Large intestine (tissue), 12 donors: ENCODE data around the gene FEM1C. TPM values are rescaled to one million over a fixed set of nuclear protein-coding genes. Genes with fewer than 3 reads are reported as not detected.

ENCODE experiments used
- DNase-seq, 2 donors: peaks; one replicate each; pipeline versions ENCODE4 v3.0.0 to v3.0.0-alpha.2; 2013
- H3K27ac ChIP-seq: one replicate; pipeline ENCODE4 v1.5.1; 2013; ENCODE audit warnings: low read length
- H3K27me3 ChIP-seq: 2 replicates; pipeline ENCODE4 v1.6.1; 2013; ENCODE audit warnings: low read length; ENCODE audit not compliant: control insufficient read depth, insufficient read depth
- H3K36me3 ChIP-seq: 2 replicates; pipeline ENCODE4 v1.6.1; 2013; ENCODE audit warnings: low read length; ENCODE audit not compliant: control insufficient read depth, insufficient read depth
- H3K4me1 ChIP-seq: one replicate; pipeline ENCODE4 v1.6.1; 2013; ENCODE audit warnings: low read length; ENCODE audit not compliant: control insufficient read depth, insufficient read depth
- H3K4me3 ChIP-seq: one replicate; pipeline ENCODE4 v1.5.1; 2013; ENCODE audit warnings: low read length
- H3K9me3 ChIP-seq: one replicate; pipeline ENCODE4 v1.6.1; 2013; ENCODE audit warnings: mild to moderate bottlenecking, low read depth, low read length, moderate library complexity; ENCODE audit not compliant: control insufficient read depth
- WGBS: methylation state at CpG from one replicate; pipeline ENCODE4 v1.1.5; 2013; ENCODE audit warnings: low lambda C conversion rate; ENCODE audit not compliant: insufficient coverage; 5-methylcytosine and 5-hydroxymethylcytosine counted together
- long read RNA-seq, 11 donors: transcript quantifications; one replicate each; lab custom pipeline, GENCODE V29; 2026
- polyA plus RNA-seq: library from polyadenylated mRNA; unstranded; fragments of 120-200 nt; gene quantifications from one replicate; pipeline ENCODE4 v1.2.1, GENCODE V29; 2013

FEM1C gene, protein sequence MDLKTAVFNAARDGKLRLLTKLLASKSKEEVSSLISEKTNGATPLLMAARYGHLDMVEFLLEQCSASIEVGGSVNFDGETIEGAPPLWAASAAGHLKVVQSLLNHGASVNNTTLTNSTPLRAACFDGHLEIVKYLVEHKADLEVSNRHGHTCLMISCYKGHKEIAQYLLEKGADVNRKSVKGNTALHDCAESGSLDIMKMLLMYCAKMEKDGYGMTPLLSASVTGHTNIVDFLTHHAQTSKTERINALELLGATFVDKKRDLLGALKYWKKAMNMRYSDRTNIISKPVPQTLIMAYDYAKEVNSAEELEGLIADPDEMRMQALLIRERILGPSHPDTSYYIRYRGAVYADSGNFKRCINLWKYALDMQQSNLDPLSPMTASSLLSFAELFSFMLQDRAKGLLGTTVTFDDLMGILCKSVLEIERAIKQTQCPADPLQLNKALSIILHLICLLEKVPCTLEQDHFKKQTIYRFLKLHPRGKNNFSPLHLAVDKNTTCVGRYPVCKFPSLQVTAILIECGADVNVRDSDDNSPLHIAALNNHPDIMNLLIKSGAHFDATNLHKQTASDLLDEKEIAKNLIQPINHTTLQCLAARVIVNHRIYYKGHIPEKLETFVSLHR
- 17.3 TPM for polyA plus RNA-seq
- long read RNA-seq, donor 1, full-length matches to known transcripts = 2 of 2 reads
- long read RNA-seq, donor 1, partial matches to known transcripts = 0 of 2 reads
- long read RNA-seq, donor 1, other reads (novel, unspliced or antisense) = 0 of 2 reads
- long read RNA-seq, donor 2, full-length matches to known transcripts = 3 of 3 reads
- long read RNA-seq, donor 2, partial matches to known transcripts = 0 of 3 reads
- long read RNA-seq, donor 2, other reads (novel, unspliced or antisense) = 0 of 3 reads
- long read RNA-seq, donor 3, full-length matches to known transcripts = 6 of 6 reads
- long read RNA-seq, donor 3, partial matches to known transcripts = 0 of 6 reads
- long read RNA-seq, donor 3, other reads (novel, unspliced or antisense) = 0 of 6 reads
- long read RNA-seq, donor 4 = 0 reads
- long read RNA-seq, donor 5, full-length matches to known transcripts = 2 of 2 reads
- long read RNA-seq, donor 5, partial matches to known transcripts = 0 of 2 reads
- long read RNA-seq, donor 5, other reads (novel, unspliced or antisense) = 0 of 2 reads
- long read RNA-seq, donor 6, full-length matches to known transcripts = 11 of 11 reads
- long read RNA-seq, donor 6, partial matches to known transcripts = 0 of 11 reads
- long read RNA-seq, donor 6, other reads (novel, unspliced or antisense) = 0 of 11 reads
- long read RNA-seq, donor 7, full-length matches to known transcripts = 3 of 3 reads
- long read RNA-seq, donor 7, partial matches to known transcripts = 0 of 3 reads
- long read RNA-seq, donor 7, other reads (novel, unspliced or antisense) = 0 of 3 reads
- long read RNA-seq, donor 8, full-length matches to known transcripts = 6 of 6 reads
- long read RNA-seq, donor 8, partial matches to known transcripts = 0 of 6 reads
- long read RNA-seq, donor 8, other reads (novel, unspliced or antisense) = 0 of 6 reads
- long read RNA-seq, donor 9, full-length matches to known transcripts = 3 of 3 reads
- long read RNA-seq, donor 9, partial matches to known transcripts = 0 of 3 reads
- long read RNA-seq, donor 9, other reads (novel, unspliced or antisense) = 0 of 3 reads
- long read RNA-seq, donor 10, full-length matches to known transcripts = 7 of 22 reads
- long read RNA-seq, donor 10, partial matches to known transcripts = 15 of 22 reads
- long read RNA-seq, donor 10, other reads (novel, unspliced or antisense) = 0 of 22 reads
- long read RNA-seq, donor 11, full-length matches to known transcripts = 6 of 6 reads
- long read RNA-seq, donor 11, partial matches to known transcripts = 0 of 6 reads
- long read RNA-seq, donor 11, other reads (novel, unspliced or antisense) = 0 of 6 reads

DNA sequence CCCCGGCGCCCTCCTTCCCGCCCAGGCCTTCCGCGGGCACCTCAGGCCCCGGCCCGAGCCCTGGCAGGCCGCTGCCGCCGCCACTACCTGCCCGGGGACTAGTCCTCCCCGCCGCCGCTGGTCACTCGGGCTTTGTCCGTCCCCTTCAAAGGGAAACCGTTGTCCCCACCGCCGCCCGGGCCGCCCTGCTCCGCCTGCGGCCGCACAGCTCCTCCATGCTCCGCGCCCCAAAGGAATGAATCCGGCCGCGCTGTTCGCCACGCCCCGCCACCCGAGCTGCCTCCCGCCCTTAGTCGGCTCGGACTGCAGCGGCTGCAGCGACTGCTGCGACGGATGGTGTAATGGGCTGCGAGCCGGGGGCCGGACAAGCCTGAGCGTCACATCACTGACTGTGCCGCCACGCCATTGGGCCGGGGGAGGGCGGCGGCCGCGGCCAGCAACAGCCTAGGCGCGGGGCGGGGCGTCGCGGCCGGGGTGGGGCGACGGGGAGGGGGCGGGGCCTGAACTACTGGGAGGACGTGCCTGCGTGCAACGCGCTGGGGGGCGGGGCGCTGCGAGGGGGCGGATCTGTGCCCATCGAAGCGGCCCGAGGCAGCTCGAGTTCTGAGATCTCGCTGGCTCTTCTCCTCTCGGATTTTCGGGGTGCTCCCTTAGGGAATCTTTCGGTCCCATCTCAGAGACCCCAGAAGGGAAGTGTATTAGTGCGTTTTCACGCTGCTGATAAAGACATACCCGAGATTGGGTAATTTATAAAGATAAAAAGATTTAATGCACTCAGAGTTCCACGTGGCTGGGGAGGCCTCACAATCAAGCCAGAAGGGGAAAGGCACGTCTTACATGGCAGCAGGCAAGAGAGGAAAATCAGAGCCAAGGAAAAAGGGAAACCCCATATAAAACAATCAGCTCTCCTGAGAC lies at the start of gene FEM1C:
TSS of gene FEM1C (minus strand) at position 340 of the 915 bp plus-strand sequence. CDS start 1,282 bp downstream, outside the sequence.
- H3K4me3 ChIP-seq = peak within 1 kb of the TSS; percentile 89
- H3K27me3 ChIP-seq = no peaks in the 10 kb centered on the region
- H3K36me3 ChIP-seq = peaks cover 6% of the 10 kb centered on the region
- peaks cover 6% of the 10 kb centered on the region for H3K4me1 ChIP-seq
- peak; percentile 97 to 98 for DNase-seq
- WGBS = 0% methylated on average over 4 of the region's 82 CpGs
- peaks cover 19% of the 10 kb centered on the region for H3K9me3 ChIP-seq
- H3K27ac ChIP-seq = peak within 1 kb of the TSS; percentile 99

DNA sequence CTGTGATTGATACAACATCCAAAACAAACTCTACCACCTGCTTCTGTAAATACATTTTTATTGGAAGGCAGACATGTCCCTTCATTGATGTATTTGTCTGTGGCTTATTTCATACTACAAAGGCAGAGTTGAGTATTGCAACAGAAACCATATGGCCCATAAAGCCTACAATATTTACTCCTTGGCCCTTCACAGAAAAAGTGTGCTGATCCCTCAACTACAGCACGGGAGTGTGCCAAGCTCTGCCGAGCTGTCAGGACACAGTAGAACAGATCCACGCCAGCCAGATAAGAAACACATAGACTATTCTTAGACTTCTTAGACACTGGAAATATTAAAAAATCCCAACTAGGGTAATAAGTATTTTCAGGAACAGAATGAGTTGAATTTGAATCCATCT lies 44.5 kb upstream of the FEM1C start:
- no peaks in the 10 kb centered on the region for H3K36me3 ChIP-seq
- no peaks in the 10 kb centered on the region for H3K27me3 ChIP-seq
- no peak overlapping the region for H3K4me3 ChIP-seq
- H3K27ac ChIP-seq = no peak overlapping the region
- no CpG with 5 or more reads among the region's 3 CpGs for WGBS
- H3K9me3 ChIP-seq = no peaks in the 10 kb centered on the region
- H3K4me1 ChIP-seq = no peaks in the 10 kb centered on the region
- DNase-seq = no peak

DNA sequence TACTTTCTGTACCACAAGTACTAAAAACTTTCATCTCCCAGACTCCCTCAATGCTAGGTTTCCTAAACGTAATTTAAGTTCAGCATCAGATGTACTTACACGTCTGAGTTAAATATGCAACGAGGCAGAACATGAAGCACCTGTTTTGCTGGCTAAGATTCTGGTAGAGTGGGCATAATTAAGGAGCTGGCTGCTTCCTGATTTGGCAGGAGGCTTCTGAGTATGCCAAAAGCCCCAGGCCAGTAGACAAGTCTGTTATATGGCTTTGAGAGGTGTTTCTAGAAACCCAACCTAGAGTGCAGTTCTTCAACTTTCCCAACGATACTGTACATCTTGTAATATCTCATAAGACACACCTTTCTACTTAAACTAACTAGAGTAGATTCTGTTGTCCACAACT lies 44.1 kb upstream of the FEM1C start:
- Histone ChIP-seq H3K27ac (no peak overlapping the region), H3K27me3 (no peaks in the 10 kb centered on the region), H3K36me3 (no peaks in the 10 kb centered on the region), H3K4me3 (no peak overlapping the region), H3K4me1 (no peaks in the 10 kb centered on the region), H3K9me3 (no peaks in the 10 kb centered on the region)
- no peak for DNase-seq
- no CpG with 5 or more reads among the region's 4 CpGs for WGBS

DNA sequence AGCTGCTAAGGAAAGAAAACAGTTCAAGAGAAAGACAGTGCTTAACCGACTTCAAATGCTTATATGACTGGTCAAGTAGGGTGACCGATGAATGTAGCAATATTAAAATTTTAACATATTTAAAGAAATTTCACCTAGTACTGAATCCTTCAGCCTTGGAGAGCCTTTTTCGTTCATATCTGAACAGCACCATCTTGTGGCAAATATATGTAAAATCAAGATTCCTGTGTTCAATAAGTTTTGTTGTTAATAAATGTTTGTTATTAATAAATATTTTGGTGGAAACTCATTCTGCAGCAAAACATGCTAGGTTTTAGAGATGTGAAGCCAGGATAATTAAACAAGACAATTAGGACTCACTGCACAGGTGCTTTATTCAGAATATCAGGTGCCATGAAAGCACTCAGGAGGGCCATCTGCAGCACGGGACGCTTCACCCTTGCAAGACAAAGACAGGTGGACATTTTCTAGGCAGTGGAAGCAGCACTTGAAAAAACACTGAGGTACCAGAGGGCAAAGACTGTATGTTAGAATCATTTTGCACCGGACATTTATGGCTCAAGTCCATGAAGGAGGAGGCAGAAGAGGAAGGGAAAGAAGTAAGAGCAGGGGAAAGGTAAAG lies 42.1 kb upstream of the FEM1C start:
- no peaks in the 10 kb centered on the region for H3K9me3 ChIP-seq

DNA sequence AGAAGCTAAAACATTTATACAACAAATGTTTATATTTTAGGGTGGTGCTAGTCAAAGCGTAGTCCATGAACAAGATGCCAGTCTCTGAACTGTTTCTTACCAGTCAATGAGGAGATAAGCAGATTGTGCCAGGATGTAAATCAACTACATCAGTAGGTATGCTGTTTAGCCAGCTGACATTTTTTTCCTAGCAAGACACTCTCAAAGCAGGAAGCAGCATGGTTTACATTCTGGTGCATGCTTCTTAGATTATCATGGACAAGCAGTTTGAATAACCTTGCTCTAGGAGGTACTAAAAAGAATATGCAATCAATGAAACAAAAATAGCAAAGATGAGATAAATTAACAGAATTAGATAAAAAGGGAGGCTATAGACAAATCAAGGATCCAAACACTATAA lies 40.7 kb upstream of the FEM1C start:
- H3K27ac ChIP-seq = no peak overlapping the region
- H3K27me3 ChIP-seq = no peaks in the 10 kb centered on the region
- H3K4me1 ChIP-seq = no peaks in the 10 kb centered on the region
- WGBS = no CpG with 5 or more reads among the region's 1 CpG
- no peak overlapping the region for H3K4me3 ChIP-seq
- DNase-seq = no peak
- no peaks in the 10 kb centered on the region for H3K36me3 ChIP-seq
- no peaks in the 10 kb centered on the region for H3K9me3 ChIP-seq

More for the DNA sequence above, 42.1 kb upstream of the FEM1C start:
- Histone ChIP-seq H3K4me1 (no peaks in the 10 kb centered on the region), H3K27ac (no peak overlapping the region), H3K36me3 (no peaks in the 10 kb centered on the region), H3K27me3 (no peaks in the 10 kb centered on the region), H3K4me3 (no peak overlapping the region)
- 43% methylated on average over 3 of the region's 6 CpGs for WGBS
- no peak for DNase-seq

DNA sequence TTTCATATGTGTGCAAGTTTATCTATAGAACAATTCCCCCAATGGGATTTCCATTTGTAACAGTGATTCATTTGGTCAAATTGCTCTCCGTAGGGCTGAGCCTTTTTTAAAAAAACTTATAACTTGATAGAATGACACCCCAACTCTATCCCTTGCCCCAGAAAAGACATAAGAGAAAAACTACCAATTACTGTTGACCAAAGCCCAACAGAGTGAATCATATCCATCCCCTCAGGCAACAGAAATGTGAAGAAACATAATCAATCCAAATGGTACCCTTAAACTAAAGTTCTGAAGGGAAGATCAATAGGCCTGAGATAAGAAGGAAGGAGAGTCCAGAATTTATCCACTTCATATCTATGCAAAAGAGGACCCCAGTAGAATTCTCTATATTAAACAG lies 39.9 kb upstream of the FEM1C start:
- Histone ChIP-seq H3K27ac (no peak overlapping the region), H3K4me3 (no peak overlapping the region), H3K9me3 (no peaks in the 10 kb centered on the region), H3K4me1 (no peaks in the 10 kb centered on the region), H3K27me3 (no peaks in the 10 kb centered on the region), H3K36me3 (no peaks in the 10 kb centered on the region)
- WGBS = no CpG with 5 or more reads among the region's 1 CpG
- DNase-seq = no peak

DNA sequence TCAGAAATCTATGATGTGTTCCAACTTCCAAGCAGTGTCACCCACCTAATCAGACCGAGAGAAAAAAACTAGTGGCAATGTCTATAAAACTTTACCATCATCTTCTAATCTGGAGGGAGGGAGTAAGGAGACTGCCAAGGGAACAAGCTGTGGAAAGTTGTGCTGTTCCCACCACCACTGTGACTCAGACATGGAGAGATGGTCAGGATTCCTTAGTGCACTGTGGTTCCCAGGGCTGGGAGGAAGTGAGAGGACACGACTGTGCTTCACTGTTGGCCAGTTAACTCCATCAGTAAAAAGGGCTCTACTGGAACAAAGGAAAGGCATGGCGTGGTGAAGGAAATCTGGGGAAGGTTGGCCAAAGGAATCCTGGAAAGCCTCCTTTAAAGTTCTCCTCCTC lies 38.9 kb upstream of the FEM1C start:
- no peaks in the 10 kb centered on the region for H3K4me1 ChIP-seq
- no peak for DNase-seq
- WGBS = no CpG with 5 or more reads among the region's 3 CpGs
- no peaks in the 10 kb centered on the region for H3K36me3 ChIP-seq
- no peak overlapping the region for H3K27ac ChIP-seq
- no peaks in the 10 kb centered on the region for H3K27me3 ChIP-seq
- H3K9me3 ChIP-seq = no peaks in the 10 kb centered on the region
- H3K4me3 ChIP-seq = no peak overlapping the region

DNA sequence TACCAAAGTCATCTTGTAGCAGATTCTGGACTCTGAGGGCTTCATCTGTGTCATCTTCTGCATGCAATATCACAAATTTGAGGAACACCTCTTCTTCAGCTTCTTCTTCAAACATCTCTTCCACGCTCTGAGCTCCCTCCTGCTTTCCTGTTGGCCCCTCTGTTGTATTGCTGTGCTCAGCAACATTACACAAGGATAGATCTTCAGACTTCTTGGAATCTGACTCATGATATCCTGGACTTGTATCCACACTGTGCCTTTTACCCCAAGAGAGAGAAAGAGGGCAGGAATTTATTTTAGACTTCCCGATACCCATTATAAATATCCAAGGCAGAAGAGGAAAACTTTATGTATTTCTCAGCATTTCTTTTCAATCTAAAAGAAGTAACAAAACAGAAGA lies 36.4 kb upstream of the FEM1C start:
- H3K27me3 ChIP-seq = no peaks in the 10 kb centered on the region
- H3K27ac ChIP-seq = no peak overlapping the region
- no peaks in the 10 kb centered on the region for H3K4me1 ChIP-seq
- no peaks in the 10 kb centered on the region for H3K9me3 ChIP-seq
- 100% methylated on average over 1 of the region's 2 CpGs for WGBS
- H3K36me3 ChIP-seq = no peaks in the 10 kb centered on the region
- DNase-seq = no peak
- H3K4me3 ChIP-seq = no peak overlapping the region
